GM18499 (cell line): ENCODE results near the gene STK39.

Experiments used
- ATAC-seq: cut with Tn5 transposase; IDR thresholded peaks from one replicate; pipeline ENCODE4 v1.9.1; 2021; ENCODE audit warnings: moderate number of reproducible peaks; ENCODE audit not compliant: insufficient read depth, unreplicated experiment

STK39 gene

GRCh38 chr2:168244318-168244717, 3.1 kb downstream of the STK39 start:
- no peak for ATAC-seq

- ATAC-seq, result no peak
These were observed 4.3 kb downstream of the STK39 start for GRCh38 chr2:168243061-168243460.

- no peak for ATAC-seq
These were observed 5.6 kb downstream of the STK39 start for GRCh38 chr2:168241746-168242145.

GRCh38 chr2:168241208-168241607, 6.2 kb downstream of the STK39 start:
- ATAC-seq, result no peak

- ATAC-seq, result no peak
These were observed 8.1 kb downstream of the STK39 start for GRCh38 chr2:168239281-168239680.

GRCh38 chr2:168237741-168238140, 9.7 kb downstream of the STK39 start:
- no peak for ATAC-seq

GRCh38 chr2:168234407-168235085, 12.8 kb downstream of the STK39 start:
- no peak for ATAC-seq

- no peak for ATAC-seq
These were observed 13.5 kb downstream of the STK39 start for GRCh38 chr2:168233726-168234406.

- ATAC-seq, result no peak
These were observed 14.2 kb downstream of the STK39 start for GRCh38 chr2:168233166-168233565.

GRCh38 chr2:168231609-168232241, 15.7 kb downstream of the STK39 start:
- no peak for ATAC-seq

GRCh38 chr2:168230389-168230788, 17.0 kb downstream of the STK39 start:
- no peak for ATAC-seq

- no peak for ATAC-seq
These were observed 23.0 kb downstream of the STK39 start for GRCh38 chr2:168224346-168224745.

GRCh38 chr2:168222088-168222487, 25.3 kb downstream of the STK39 start:
- no peak for ATAC-seq

GRCh38 chr2:168220965-168221819, 26.2 kb downstream of the STK39 start:
- no peak for ATAC-seq

- no peak for ATAC-seq
These were observed 29.5 kb downstream of the STK39 start for GRCh38 chr2:168217920-168218319.

GRCh38 chr2:168216351-168217005, 30.9 kb downstream of the STK39 start:
- ATAC-seq, result no peak

- ATAC-seq, result no peak
These were observed 31.6 kb downstream of the STK39 start for GRCh38 chr2:168215813-168216212.

- no peak for ATAC-seq
These were observed 34.5 kb downstream of the STK39 start for GRCh38 chr2:168212866-168213265.

GRCh38 chr2:168212167-168212566, 35.2 kb downstream of the STK39 start:
- ATAC-seq, result no peak

GRCh38 chr2:168211664-168212163, 35.7 kb downstream of the STK39 start:
- no peak for ATAC-seq
